ENCODE results near the gene DOLPP1.

Gene DOLPP1

GRCh38 chr9:129138476-129139232, 57.7 kb downstream of the DOLPP1 start:
- no peak overlapping the region for H3K4me3 ChIP-seq (ENCODE audit: insufficient read depth, low read length, poor library complexity, severe bottlenecking)
- no peaks in the 10 kb centered on the region for H3K9me2 ChIP-seq (replicated peaks; ENCODE audit: insufficient read depth, low read length)
- no peaks in the 10 kb centered on the region for H4K20me1 ChIP-seq (ENCODE audit: low read depth, low read length)
- no peak overlapping the region for H3K4me2 ChIP-seq (ENCODE audit: low read depth, low read length, poor library complexity, severe bottlenecking)
- no peaks in the 10 kb centered on the region for H3K27me3 ChIP-seq (ENCODE audit: low read length)
- no peaks in the 10 kb centered on the region for H3K79me2 ChIP-seq (ENCODE audit: insufficient read depth, low read length)
- H2AFZ ChIP-seq (ENCODE audit: low read depth, low read length, severe bottlenecking): no peak overlapping the region
- H3K27ac ChIP-seq (ENCODE audit: low read depth, low read length): no peak overlapping the region
- no peaks in the 10 kb centered on the region for H3K36me3 ChIP-seq (ENCODE audit: low read length)
- TF ChIP-seq CTCF (IDR thresholded peaks at IDR 0.05; ENCODE audit: insufficient read depth, low read length, poor library complexity, severe bottlenecking) (no peak), EZH2phosphoT487 (conservative IDR thresholded peaks at IDR 0.05; ENCODE audit: low read length) (no peak)
- H3K9me3 ChIP-seq (ENCODE audit: insufficient read depth, low read length): no peaks in the 10 kb centered on the region
- no peak overlapping the region for H3K9ac ChIP-seq (ENCODE audit: low read length)
- peaks cover 3% of the 10 kb centered on the region; the same call in 1 of the 2 replicates for H3F3A ChIP-seq (ENCODE audit: insufficient read depth)

GRCh38 chr9:129139233-129139992, 58.5 kb downstream of the DOLPP1 start:
- Histone ChIP-seq H3K79me2 (ENCODE audit: insufficient read depth, low read length) (no peaks in the 10 kb centered on the region), H3K9ac (ENCODE audit: low read length) (peak overlapping the region; percentile 48), H3K27me3 (ENCODE audit: low read length) (no peaks in the 10 kb centered on the region), H2AFZ (ENCODE audit: low read depth, low read length, severe bottlenecking) (peak overlapping the region; percentile 24), H3K9me2 (replicated peaks; ENCODE audit: insufficient read depth, low read length) (no peaks in the 10 kb centered on the region), H4K20me1 (ENCODE audit: low read depth, low read length) (no peaks in the 10 kb centered on the region), H3K27ac (ENCODE audit: low read depth, low read length) (peak overlapping the region; percentile 74), H3K4me2 (ENCODE audit: low read depth, low read length, poor library complexity, severe bottlenecking) (peak overlapping the region; percentile 59), H3K4me3 (ENCODE audit: insufficient read depth, low read length, poor library complexity, severe bottlenecking) (peak overlapping the region; percentile 29), H3F3A (ENCODE audit: insufficient read depth) (peaks cover 3% of the 10 kb centered on the region; the same call in 1 of the 2 replicates), H3K9me3 (ENCODE audit: insufficient read depth, low read length) (no peaks in the 10 kb centered on the region), H3K36me3 (ENCODE audit: low read length) (no peaks in the 10 kb centered on the region)
- peak; percentile 93 for TF ChIP-seq CTCF (IDR thresholded peaks at IDR 0.05; ENCODE audit: insufficient read depth, low read length, poor library complexity, severe bottlenecking)
- no peak for TF ChIP-seq EZH2phosphoT487 (conservative IDR thresholded peaks at IDR 0.05; ENCODE audit: low read length)

DNA sequence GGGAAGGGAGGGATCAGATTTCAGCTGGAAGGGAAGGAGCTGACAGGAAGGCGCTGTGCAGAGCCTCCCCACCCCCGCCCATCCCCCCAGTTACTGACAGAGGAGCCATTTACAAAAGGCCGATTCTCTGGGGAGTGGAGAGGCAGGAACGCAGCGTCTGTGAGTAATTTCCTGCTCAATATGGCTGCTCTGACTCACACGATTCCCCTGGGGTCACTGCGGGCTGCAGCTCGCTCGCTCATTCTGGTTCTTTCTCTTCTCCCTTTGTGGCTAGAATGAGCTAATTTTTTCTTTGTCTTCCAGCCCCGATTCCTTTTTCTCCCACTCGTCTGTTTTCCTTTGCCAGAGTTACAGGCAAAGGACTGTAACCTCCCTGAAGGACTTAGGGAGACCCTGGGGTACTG, 59.1 kb downstream of the DOLPP1 start:
- Histone ChIP-seq H3K4me3 (ENCODE audit: insufficient read depth, low read length, poor library complexity, severe bottlenecking) (peak overlapping the region; percentile 29), H3K9ac (ENCODE audit: low read length) (peak overlapping the region; percentile 48), H4K20me1 (ENCODE audit: low read depth, low read length) (no peaks in the 10 kb centered on the region), H3K36me3 (ENCODE audit: low read length) (no peaks in the 10 kb centered on the region), H3K27ac (ENCODE audit: low read depth, low read length) (peak overlapping the region; percentile 74), H3K4me2 (ENCODE audit: low read depth, low read length, poor library complexity, severe bottlenecking) (peak overlapping the region; percentile 59), H3K79me2 (ENCODE audit: insufficient read depth, low read length) (no peaks in the 10 kb centered on the region), H3K9me2 (replicated peaks; ENCODE audit: insufficient read depth, low read length) (no peaks in the 10 kb centered on the region), H3K27me3 (ENCODE audit: low read length) (no peaks in the 10 kb centered on the region), H3K9me3 (ENCODE audit: insufficient read depth, low read length) (no peaks in the 10 kb centered on the region), H3F3A (ENCODE audit: insufficient read depth) (peaks cover 3% of the 10 kb centered on the region; the same call in 1 of the 2 replicates), H2AFZ (ENCODE audit: low read depth, low read length, severe bottlenecking) (peak overlapping the region; percentile 24)
- no peak for TF ChIP-seq EZH2phosphoT487 (conservative IDR thresholded peaks at IDR 0.05; ENCODE audit: low read length)
- TF ChIP-seq CTCF (IDR thresholded peaks at IDR 0.05; ENCODE audit: insufficient read depth, low read length, poor library complexity, severe bottlenecking): no peak

Measured in SU-DHL-6 (cell line).